ENCODE data around the gene LYZL4.

- TF ChIP-seq CTCF (IDR thresholded peaks at IDR 0.05), result no peak
- no peak for TF ChIP-seq EP300 (IDR thresholded peaks at IDR 0.05)
- TF ChIP-seq POLR2AphosphoS5 (IDR thresholded peaks at IDR 0.05), result no peak
- no peak for TF ChIP-seq POLR2A (IDR thresholded peaks at IDR 0.05)
Measured at GRCh38 chr3:42376344-42376798, 34.0 kb downstream of the LYZL4 start.
